Caco-2 (cell line): Measurements from ENCODE around the gene MRPL37. TPM values are rescaled to one million over a fixed set of nuclear protein-coding genes. Genes with fewer than 3 reads are reported as not detected.

ENCODE experiments used
- BruUV-seq: library from RNA; stranded (reverse); fragments of 400-500 nt; replicated peaks from 2 replicates; lab custom pipeline; 2021; lab: Mats Ljungman, UMichigan
- CTCF ChIA-PET: fragments of 300-600 bp; sonication (Branson Sonifier 250); formaldehyde crosslinking; loops from one replicate; lab custom pipeline; 2022; ENCODE audit warnings: antibody characterized with exemption; lab: Charles Lee
- POLR2A ChIA-PET: fragments of 300-600 bp; sonication (Branson Sonifier 250); formaldehyde crosslinking; loops from one replicate; lab custom pipeline; 2022; ENCODE audit warnings: antibody characterized with exemption; lab: Charles Lee
- DNase-seq, 2 experiments: peaks; one replicate each; pipeline versions ENCODE4 v3.0.0 to v3.0.0-alpha.2; 2020 to 2022
- H3K27me3 ChIP-seq: replicated peaks from 2 replicates; pipeline ENCODE4 v1.6.0; 2011; ENCODE audit warnings: low read length; ENCODE audit not compliant: control insufficient read depth, insufficient read depth
- H3K36me3 ChIP-seq: 2 replicates; pipeline ENCODE4 v1.5.1; 2011; ENCODE audit warnings: low read length; ENCODE audit not compliant: control insufficient read depth, insufficient read depth
- H3K4me1 ChIP-seq: fragments of 250-450 bp; sonication (Bioruptor Pico); 2 replicates; pipeline ENCODE4 v1.5.1; 2020; ENCODE audit warnings: mild to moderate bottlenecking
- H3K4me3 ChIP-seq: 2 replicates; pipeline ENCODE4 v1.5.1; 2011; ENCODE audit warnings: low read depth, mild to moderate bottlenecking, control low read depth, low read length
- H3K9me3 ChIP-seq: fragments of 250-450 bp; sonication (Bioruptor Pico); 2 replicates; pipeline ENCODE4 v1.5.1; 2020; ENCODE audit warnings: mild to moderate bottlenecking, moderate library complexity
- H3K27ac Mint-ChIP-seq: one replicate; pipeline ENCODE4 v1.8.0; 2022; ENCODE audit warnings: mixed read lengths; ENCODE audit not compliant: unreplicated experiment
- H3K27me3 Mint-ChIP-seq: one replicate; pipeline ENCODE4 v1.8.0; 2022; ENCODE audit warnings: mixed read lengths; ENCODE audit not compliant: insufficient read depth, unreplicated experiment
- H3K36me3 Mint-ChIP-seq: one replicate; pipeline ENCODE4 v1.8.0; 2022; ENCODE audit warnings: mild to moderate bottlenecking, mixed read lengths; ENCODE audit not compliant: insufficient read depth, unreplicated experiment
- H3K4me1 Mint-ChIP-seq: one replicate; pipeline ENCODE4 v1.8.0; 2022; ENCODE audit warnings: low read depth, mixed read lengths; ENCODE audit not compliant: unreplicated experiment
- H3K4me3 Mint-ChIP-seq: one replicate; pipeline ENCODE4 v1.8.0; 2022; ENCODE audit warnings: mild to moderate bottlenecking, moderate library complexity, mixed read lengths; ENCODE audit not compliant: unreplicated experiment
- H3K9me3 Mint-ChIP-seq: one replicate; pipeline ENCODE4 v1.8.0; 2022; ENCODE audit warnings: mixed read lengths; ENCODE audit not compliant: unreplicated experiment
- intact Hi-C: fragments of 100-400 bp; cut with micrococcal nuclease; formaldehyde crosslinking; loops from one replicate; pipeline ENCODE4 v1.10.0; 2022; ENCODE audit not compliant: unreplicated experiment
- total RNA-seq: library from RNA; stranded (reverse); gene quantifications from 2 replicates; pipeline ENCODE4 v1.2.3, GENCODE V29; 2022
- TF ChIP-seq, protein P1 (sequence below), 2 experiments: fragments of 200-600 bp in 1 of 2; IDR thresholded peaks; 1 replicate in 1 of 2; 2 replicates in 1 of 2; pipeline versions ENCODE4 v1.5.1 to v1.8.0; 2011 to 2022; ENCODE audit warnings: antibody characterized with exemption in 1 of 2, control low read depth in 1 of 2, inconsistent platforms in 1 of 2, low read depth in 1 of 2, low read length in 1 of 2, mild to moderate bottlenecking in 1 of 2, moderate library complexity in 1 of 2; ENCODE audit not compliant: insufficient read depth in 1 of 2, severe bottlenecking in 1 of 2, unreplicated experiment in 1 of 2

MRPL37 gene
- total RNA-seq, 1 experiment from 2014 or later, result 95.6 TPM

DNA sequence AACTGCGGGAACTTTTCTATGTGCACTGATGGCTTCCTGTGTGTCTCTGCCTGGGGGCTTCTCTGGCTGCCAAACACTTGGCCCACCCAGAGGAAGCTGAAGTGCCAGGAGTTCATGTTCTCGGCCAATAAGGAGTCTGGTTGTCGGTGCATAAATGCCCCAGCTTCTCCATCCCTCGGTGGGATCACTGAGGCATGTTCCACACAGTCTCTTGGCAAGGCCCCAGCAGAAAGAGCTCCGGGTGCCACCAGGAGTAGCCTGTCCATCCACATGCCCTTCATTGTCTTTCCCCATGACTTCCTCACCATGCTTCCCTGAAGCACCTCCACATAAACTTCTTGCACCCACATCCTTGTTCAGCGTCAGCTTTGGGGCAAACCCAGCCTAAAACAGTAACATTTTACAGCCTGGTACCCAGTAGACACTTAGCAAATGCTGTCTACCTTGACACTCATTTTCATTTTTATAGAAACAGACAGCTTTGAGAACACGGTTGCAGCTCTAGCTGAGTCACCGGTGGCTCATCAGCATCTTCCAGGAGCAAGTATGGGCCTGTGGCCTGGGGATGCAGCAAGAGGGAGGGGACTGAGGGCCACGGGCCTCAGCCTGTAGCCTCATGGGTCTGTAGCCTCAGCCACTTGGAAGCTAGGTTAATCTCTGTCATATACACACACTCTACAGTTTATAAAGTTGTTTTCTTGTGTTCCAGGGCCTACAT is 32.4 kb upstream of the MRPL37 start:
- H3K4me3 ChIP-seq, result no peak overlapping the region
- Mint-ChIP-seq H3K4me3 (no peak overlapping the region), H3K36me3 (no peaks in the 10 kb centered on the region), H3K27me3 (no peaks in the 10 kb centered on the region), H3K9me3 (no peaks in the 10 kb centered on the region), H3K4me1 (no peaks in the 10 kb centered on the region), H3K27ac (no peak overlapping the region)
- POLR2A ChIA-PET, result no interaction called here
- no peaks in the 10 kb centered on the region for H3K36me3 ChIP-seq
- H3K4me1 ChIP-seq, result 0 out of 2 replicates have a peak, but pooled peaks cover 3% of the 10 kb centered on the region
- no peaks in the 10 kb centered on the region for H3K9me3 ChIP-seq
- no TSS peak for BruUV-seq
- TF ChIP-seq, protein P1, sequence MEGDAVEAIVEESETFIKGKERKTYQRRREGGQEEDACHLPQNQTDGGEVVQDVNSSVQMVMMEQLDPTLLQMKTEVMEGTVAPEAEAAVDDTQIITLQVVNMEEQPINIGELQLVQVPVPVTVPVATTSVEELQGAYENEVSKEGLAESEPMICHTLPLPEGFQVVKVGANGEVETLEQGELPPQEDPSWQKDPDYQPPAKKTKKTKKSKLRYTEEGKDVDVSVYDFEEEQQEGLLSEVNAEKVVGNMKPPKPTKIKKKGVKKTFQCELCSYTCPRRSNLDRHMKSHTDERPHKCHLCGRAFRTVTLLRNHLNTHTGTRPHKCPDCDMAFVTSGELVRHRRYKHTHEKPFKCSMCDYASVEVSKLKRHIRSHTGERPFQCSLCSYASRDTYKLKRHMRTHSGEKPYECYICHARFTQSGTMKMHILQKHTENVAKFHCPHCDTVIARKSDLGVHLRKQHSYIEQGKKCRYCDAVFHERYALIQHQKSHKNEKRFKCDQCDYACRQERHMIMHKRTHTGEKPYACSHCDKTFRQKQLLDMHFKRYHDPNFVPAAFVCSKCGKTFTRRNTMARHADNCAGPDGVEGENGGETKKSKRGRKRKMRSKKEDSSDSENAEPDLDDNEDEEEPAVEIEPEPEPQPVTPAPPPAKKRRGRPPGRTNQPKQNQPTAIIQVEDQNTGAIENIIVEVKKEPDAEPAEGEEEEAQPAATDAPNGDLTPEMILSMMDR (IDR thresholded peaks at IDR 0.05; ENCODE audit: insufficient read depth in 1 of 2, low read depth in 1 of 2, low read length in 1 of 2, severe bottlenecking in 1 of 2, unreplicated experiment in 1 of 2), result no peak
- intact Hi-C loops, result no loop called here
- CTCF ChIA-PET, result no interaction called here
- no peaks in the 10 kb centered on the region for H3K27me3 ChIP-seq
- DNase-seq, result no peak

DNA sequence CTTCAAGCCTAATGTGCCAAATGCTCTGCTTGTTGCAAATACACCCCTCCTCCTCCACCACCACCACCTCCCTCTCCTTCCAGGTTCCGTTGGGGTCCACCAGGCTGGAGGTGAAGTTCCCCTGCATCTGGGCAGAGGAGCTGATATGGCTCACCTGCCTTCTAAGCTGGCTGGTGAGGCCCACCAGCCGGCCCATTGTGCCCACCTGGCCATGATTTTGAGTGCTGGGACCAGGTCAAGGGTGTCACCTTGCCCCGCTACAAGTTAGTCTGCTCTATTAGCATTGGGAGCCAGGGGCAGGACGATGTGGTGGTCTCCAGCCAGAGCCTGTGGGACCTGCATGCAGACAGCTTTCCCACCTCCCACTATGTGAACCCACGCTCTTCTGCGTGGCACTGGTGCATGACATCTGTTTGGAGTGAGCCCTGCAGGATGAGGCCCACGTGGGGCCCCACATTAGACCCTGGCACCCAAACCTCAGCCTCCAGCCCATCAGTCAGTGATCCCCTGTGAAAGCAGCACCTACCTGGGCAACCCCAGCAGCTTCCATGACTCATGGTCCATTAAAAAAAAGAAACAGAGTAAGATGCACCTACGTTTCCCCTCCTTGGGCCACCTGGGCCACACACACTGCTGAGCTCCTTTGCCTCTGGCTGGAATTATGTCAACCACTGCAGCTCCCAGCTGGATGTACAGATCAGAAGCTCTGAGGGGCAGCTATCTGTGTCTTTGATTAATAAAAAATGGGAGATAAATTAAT is 31.6 kb upstream of the MRPL37 start:
- Histone ChIP-seq H3K36me3 (no peaks in the 10 kb centered on the region), H3K27me3 (no peaks in the 10 kb centered on the region), H3K4me1 (0 out of 2 replicates have a peak, but pooled peaks cover 3% of the 10 kb centered on the region), H3K4me3 (no peak overlapping the region), H3K9me3 (no peaks in the 10 kb centered on the region)
- Mint-ChIP-seq H3K36me3 (no peaks in the 10 kb centered on the region), H3K4me3 (no peak overlapping the region), H3K27ac (no peak overlapping the region), H3K27me3 (no peaks in the 10 kb centered on the region), H3K4me1 (no peaks in the 10 kb centered on the region), H3K9me3 (no peaks in the 10 kb centered on the region)
- no peak for DNase-seq
- ChIA-PET CTCF (no interaction called here), POLR2A (no interaction called here)
- TF ChIP-seq, protein P1 (IDR thresholded peaks at IDR 0.05; ENCODE audit: insufficient read depth in 1 of 2, low read depth in 1 of 2, low read length in 1 of 2, severe bottlenecking in 1 of 2, unreplicated experiment in 1 of 2), result no peak
- BruUV-seq, result no TSS peak
- intact Hi-C loops, result no loop called here

DNA sequence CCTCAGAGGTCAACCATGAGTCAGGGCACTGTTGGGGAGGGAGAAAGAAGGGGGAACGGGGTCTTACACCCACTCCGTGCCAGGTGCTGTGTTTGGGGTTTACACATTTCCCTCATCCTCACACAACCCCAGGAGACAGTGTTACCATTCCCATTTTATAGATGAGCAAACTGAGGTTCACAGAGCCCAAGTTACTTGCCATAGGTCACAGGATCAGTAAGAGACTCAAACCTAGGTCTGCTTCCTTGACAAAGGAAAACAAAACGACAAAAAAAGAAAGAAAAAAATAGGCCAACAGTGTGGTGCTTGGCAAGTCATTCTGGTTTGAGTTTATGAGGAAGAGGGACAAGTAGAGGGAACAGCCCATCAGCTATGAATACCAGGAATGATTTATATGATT is 30.9 kb upstream of the MRPL37 start:
- Histone ChIP-seq H3K4me1 (0 out of 2 replicates have a peak, but pooled peaks cover 3% of the 10 kb centered on the region), H3K36me3 (no peaks in the 10 kb centered on the region), H3K9me3 (no peaks in the 10 kb centered on the region), H3K27me3 (no peaks in the 10 kb centered on the region), H3K4me3 (no peak overlapping the region)
- no peaks in the 10 kb centered on the region for H3K4me1 Mint-ChIP-seq
- TF ChIP-seq, protein P1 (IDR thresholded peaks at IDR 0.05; ENCODE audit: insufficient read depth in 1 of 2, low read depth in 1 of 2, low read length in 1 of 2, severe bottlenecking in 1 of 2, unreplicated experiment in 1 of 2), result no peak
- ChIA-PET POLR2A (no interaction called here), CTCF (no interaction called here)
- no peaks in the 10 kb centered on the region for H3K27me3 Mint-ChIP-seq
- H3K9me3 Mint-ChIP-seq, result no peaks in the 10 kb centered on the region
- intact Hi-C loops, result no loop called here
- no peak overlapping the region for H3K4me3 Mint-ChIP-seq
- H3K27ac Mint-ChIP-seq, result no peak overlapping the region
- H3K36me3 Mint-ChIP-seq, result no peaks in the 10 kb centered on the region
- no TSS peak for BruUV-seq
- DNase-seq, result no peak
